GM12878 (cell line): ENCODE results near the gene C10orf71. TPM values are rescaled to one million over a fixed set of nuclear protein-coding genes. Genes with fewer than 3 reads are reported as not detected.

Experiments
- ATAC-seq: fragments of 200-7000 bp; cut with Tn5 transposase; 3 replicates; pipeline ENCODE4 v1.9.1; 2020; ENCODE audit warnings: mild to moderate bottlenecking, moderate library complexity
- BruUV-seq: library from RNA; stranded (reverse); fragments of 400-500 nt; replicated peaks from 2 replicates; lab custom pipeline; 2021; lab: Mats Ljungman, UMichigan
- CTCF ChIA-PET: fragments of 300-600 bp; sonication (Branson Sonifier 250); formaldehyde crosslinking; extraction: SDS; loops from one replicate; lab custom pipeline; 2021; ENCODE audit warnings: inconsistent platforms; lab: Yijun Ruan, JAX
- POLR2A ChIA-PET: fragments of 350-600 bp; formaldehyde crosslinking; extraction: SDS; loops from one replicate; lab custom pipeline; 2021; ENCODE audit warnings: inconsistent platforms; lab: Charles Lee
- RAD21 ChIA-PET: fragments of 300-600 bp; sonication (Branson Sonifier 250); formaldehyde crosslinking; loops from one replicate; lab custom pipeline; 2023; ENCODE audit warnings: antibody characterized with exemption; ENCODE audit not compliant: unreplicated experiment; lab: Charles Lee
- SMC1A ChIA-PET: fragments of 300-600 bp; sonication (Branson Sonifier 250); formaldehyde crosslinking; loops from one replicate; lab custom pipeline; 2023; ENCODE audit not compliant: unreplicated experiment, uncharacterized antibody; lab: Charles Lee
- DNase-seq: peaks from one replicate; pipeline ENCODE4 v3.0.0-alpha.2; 2011; ENCODE audit warnings: low read depth, low spot score
- FAIRE-seq: peaks from 3 replicates; lab custom pipeline; 2011; peaks lifted over from hg19 to GRCh38; lab: Jason Lieb, UNC
- H2AFZ ChIP-seq: 2 replicates; pipeline ENCODE4 v1.6.0; 2011; ENCODE audit warnings: low read depth, low read length, control low read depth; ENCODE audit not compliant: control insufficient read depth
- H3K27ac ChIP-seq: 2 replicates; pipeline ENCODE4 v1.5.1; 2011; ENCODE audit warnings: control low read depth; ENCODE audit not compliant: control insufficient read depth, insufficient read depth
- H3K27me3 ChIP-seq, 2 experiments: replicated peaks in 1 of 2; 2 replicates each; pipeline versions ENCODE4 v1.6.0 to v1.6.1; 2011; ENCODE audit warnings: low read length in 1 of 2; ENCODE audit not compliant: control insufficient read depth in 2 of 2, insufficient read depth in 2 of 2
- H3K36me3 ChIP-seq, 2 experiments: 2 replicates each; pipeline ENCODE4 v1.5.1; 2011; ENCODE audit warnings: low read length in 1 of 2; ENCODE audit not compliant: control insufficient read depth in 2 of 2, insufficient read depth in 2 of 2
- H3K4me1 ChIP-seq: 2 replicates; pipeline ENCODE4 v1.6.1; 2011; ENCODE audit warnings: mild to moderate bottlenecking, low read length, moderate library complexity, mixed read lengths; ENCODE audit not compliant: control insufficient read depth, insufficient read depth
- H3K4me2 ChIP-seq: 2 replicates; pipeline ENCODE4 v1.6.0; 2011; ENCODE audit warnings: control low read depth; ENCODE audit not compliant: control insufficient read depth, insufficient read depth
- H3K4me3 ChIP-seq: fragments of 200-600 bp; sonication (generic); 2 replicates; pipeline ENCODE4 v1.5.1; 2016
- H3K79me2 ChIP-seq: 2 replicates; pipeline ENCODE4 v1.6.0; 2011; ENCODE audit warnings: low read length; ENCODE audit not compliant: control insufficient read depth, insufficient read depth
- H3K9ac ChIP-seq: 2 replicates; pipeline ENCODE4 v1.8.0; 2011; ENCODE audit warnings: low read length, control low read depth, mixed read lengths; ENCODE audit not compliant: control insufficient read depth, insufficient read depth
- H3K9me3 ChIP-seq: replicated peaks from 3 replicates; pipeline ENCODE4 v1.5.1; 2011; ENCODE audit warnings: mild to moderate bottlenecking, low read length; ENCODE audit not compliant: control insufficient read depth, insufficient read depth
- H4K20me1 ChIP-seq: 2 replicates; pipeline ENCODE4 v1.6.0; 2011; ENCODE audit not compliant: control insufficient read depth, insufficient read depth
- ATF7 ChIP-seq: fragments of 450-650 bp; IDR thresholded peaks from 2 replicates; pipeline ENCODE4 v1.6.1; 2016; ENCODE audit warnings: low read depth, mild to moderate bottlenecking
- BRCA1 ChIP-seq: IDR thresholded peaks from 2 replicates; pipeline ENCODE4 v1.6.1; 2011; ENCODE audit warnings: low read depth, low read length, improper control_type of control experiment
- ELK1 ChIP-seq: IDR thresholded peaks from 2 replicates; pipeline ENCODE4 v1.6.1; 2012; ENCODE audit warnings: low read depth, low read length, improper control_type of control experiment
- FOXK2 ChIP-seq: fragments of 450-650 bp; IDR thresholded peaks from 2 replicates; pipeline ENCODE4 v1.6.1; 2017; ENCODE audit warnings: mild to moderate bottlenecking, moderate library complexity
- ZBTB11 ChIP-seq: fragments of 450-650 bp; formaldehyde crosslinking; IDR thresholded peaks from 2 replicates; pipeline ENCODE4 v1.5.0; 2022; ENCODE audit warnings: mild to moderate bottlenecking, missing genetic modification characterization
- ZNF24 ChIP-seq: fragments of 450-650 bp; IDR thresholded peaks from 2 replicates; pipeline ENCODE4 v1.6.1; 2017; ENCODE audit warnings: antibody characterized with exemption, mild to moderate bottlenecking
- ZNF592 ChIP-seq: fragments of 450-650 bp; IDR thresholded peaks from 2 replicates; pipeline ENCODE4 v1.6.1; 2017; ENCODE audit warnings: mild to moderate bottlenecking, moderate library complexity
- ZNF687 ChIP-seq: fragments of 450-650 bp; IDR thresholded peaks from 2 replicates; pipeline ENCODE4 v1.6.1; 2017; ENCODE audit warnings: mild to moderate bottlenecking, moderate library complexity
- WGBS: methylation state at CpG from one replicate; pipeline ENCODE4 v1.1.6; 2016; ENCODE audit warnings: low lambda C conversion rate; ENCODE audit not compliant: insufficient replicate concordance, insufficient coverage; ENCODE audit errors: missing lambda C conversion rate; 5-methylcytosine and 5-hydroxymethylcytosine counted together
- in situ Hi-C: fragments of 300-500 bp; cut with MboI; formaldehyde crosslinking; loops from 9 replicates; pipeline ENCODE4 v1.14.3; 2018; ENCODE audit warnings: mixed read lengths
- intact Hi-C: fragments of 100-400 bp; cut with micrococcal nuclease; formaldehyde crosslinking; loops from one replicate; pipeline ENCODE4 v1.14.2; 2022; ENCODE audit not compliant: unreplicated experiment
- polyA plus RNA-seq, 11 experiments: library from polyadenylated mRNA; depleted of rRNA in 4 of 11; unstranded in 6 of 11; stranded (reverse) in 5 of 11; fragments of >200 nt; fragmentation: Nextera tagmentation in 4 of 11; fragmentation: Illumina TruSeq in 1 of 11; extraction: Ambion mirVana in 4 of 11; extraction: Trizol in 1 of 11; gene quantifications; 1 replicate in 1 of 11; 2 replicates in 10 of 11; pipeline versions ENCODE4 v1.2.1 to v1.2.3, GENCODE V29; 2011 to 2016; ENCODE audit warnings: inconsistent platforms in 2 of 11, missing spikeins in 2 of 11, low read depth in 1 of 11
- total RNA-seq, 4 experiments: library from RNA; depleted of rRNA in 3 of 4; stranded (reverse); fragments of >200 nt in 3 of 4; fragmentation: Illumina TruSeq in 1 of 4; extraction: Trizol in 1 of 4; gene quantifications; 2 replicates each; pipeline versions ENCODE4 v1.2.1 to v1.2.3, GENCODE V29; 2013 to 2021

The C10orf71 gene
- total and polyA plus RNA-seq, 10 of the 15 experiments (the other 5 are each of a cell fraction or from before 2014, with no cell fraction given) = not detected

GRCh38 chr10:49255883-49256282 lies 43.1 kb upstream of the C10orf71 start:
- no peak for ATAC-seq
- no peak overlapping the region for H3K27ac ChIP-seq
- H3K36me3 ChIP-seq = no peaks in the 10 kb centered on the region
- H3K9ac ChIP-seq = no peak overlapping the region
- no peaks in the 10 kb centered on the region for H3K9me3 ChIP-seq
- WGBS = 3% methylated on average over 3 of the region's 3 CpGs
- ChIA-PET SMC1A (no interaction called here), RAD21 (no interaction called here), CTCF (no interaction called here), POLR2A (no interaction called here)
- H3K4me2 ChIP-seq = no peak overlapping the region
- H3K4me1 ChIP-seq = no peaks in the 10 kb centered on the region
- no peaks in the 10 kb centered on the region for H4K20me1 ChIP-seq
- FAIRE-seq = no peak
- no peak overlapping the region for H2AFZ ChIP-seq
- H3K79me2 ChIP-seq = no peaks in the 10 kb centered on the region
- in situ Hi-C loops = no loop called here
- peaks cover 0 to 4% of the 10 kb centered on the region in 2 experiments; a peak in 3 of 4 replicates for H3K27me3 ChIP-seq
- H3K4me3 ChIP-seq = no peak overlapping the region
- no TSS peak for BruUV-seq
- DNase-seq = no peak
- intact Hi-C loops = no loop called here
- TF ChIP-seq BRCA1 (no peak), ZNF24 (no peak), ZNF592 (no peak), ELK1 (no peak), ZBTB11 (CRISPR knock-in tag) (no peak), FOXK2 (no peak), ZNF687 (no peak), ATF7 (no peak)
